NOMO-1 treated with dmso at 0.1 percent for 144 hours (cell line): ENCODE data around the gene RNF215.
"Not testable (repeated sequence)": the region's sequence is repeated elsewhere in the genome, so short reads cannot be mapped to it uniquely, and the experiment has no call there.

Experiments
- DNase-seq: peaks from one replicate; lab custom pipeline; 2025; ENCODE audit not compliant: unreplicated experiment; lab: John Stamatoyannopoulos, UW

The RNF215 gene

GRCh38 chr22:30365891-30366290 lies 21.3 kb downstream of the RNF215 start:
- no peak for DNase-seq

GRCh38 chr22:30362651-30363281 lies 24.4 kb downstream of the RNF215 start:
- no peak for DNase-seq

- no peak for DNase-seq
Observed at GRCh38 chr22:30361916-30362650, 25.1 kb downstream of the RNF215 start.

- DNase-seq = no peak
Observed at GRCh38 chr22:30358541-30358940, 28.7 kb downstream of the RNF215 start.

GRCh38 chr22:30357650-30358215 lies 29.5 kb downstream of the RNF215 start:
- DNase-seq = no peak

GRCh38 chr22:30357236-30357570 lies 30.0 kb downstream of the RNF215 start:
- DNase-seq = no peak

GRCh38 chr22:30356449-30357235 lies 30.6 kb downstream of the RNF215 start, which contains the start of the genes CCDC157 and SF3A1:
Gene CCDC157 (plus strand): TSS chr22:30357007. CDS start chr22:30366001, 8,994 bp downstream.
Gene SF3A1 (minus strand): TSS chr22:30356894. CDS start chr22:30356792, 102 bp downstream.
- peak; percentile 71 for DNase-seq

- DNase-seq = no peak
Observed at GRCh38 chr22:30354644-30355043, 32.6 kb downstream of the RNF215 start.

- DNase-seq = no peak
Observed at GRCh38 chr22:30351226-30351625, 36.0 kb downstream of the RNF215 start.

- DNase-seq = no peak
Observed at GRCh38 chr22:30348809-30349208, 38.4 kb downstream of the RNF215 start.

- no peak for DNase-seq
Observed at GRCh38 chr22:30348404-30348803, 38.8 kb downstream of the RNF215 start.

- DNase-seq = no peak
Observed at GRCh38 chr22:30347255-30347892, 39.8 kb downstream of the RNF215 start.

GRCh38 chr22:30344447-30345200 lies 42.6 kb downstream of the RNF215 start:
- DNase-seq = no peak

GRCh38 chr22:30340911-30341685 lies 46.1 kb downstream of the RNF215 start:
- no peak for DNase-seq

- no peak for DNase-seq
Observed at GRCh38 chr22:30338802-30339201, 48.4 kb downstream of the RNF215 start.

GRCh38 chr22:30338341-30338740 lies 48.9 kb downstream of the RNF215 start:
- DNase-seq = not testable (repeated sequence)

GRCh38 chr22:30337461-30337778 lies 49.8 kb downstream of the RNF215 start:
- DNase-seq = no peak

- no peak for DNase-seq
Observed at GRCh38 chr22:30336752-30337460, 50.3 kb downstream of the RNF215 start.

- no peak for DNase-seq
Observed at GRCh38 chr22:30335236-30335635, 52.0 kb downstream of the RNF215 start.
